Right lobe of liver (tissue), 4 donors: ENCODE data around the gene LAMC2.

Experiments used
- CTCF ChIP-seq, 4 donors: fragments of 200-600 bp in 3 of 4; fragments of 450-650 bp in 1 of 4; IDR thresholded peaks; one replicate each; pipeline versions ENCODE4 v1.5.1 to v1.8.0; 2016 to 2022; ENCODE audit warnings: antibody characterized with exemption in 4 of 4, mild to moderate bottlenecking in 2 of 4
- POLR2A ChIP-seq: fragments of 450-650 bp; IDR thresholded peaks from one replicate; pipeline ENCODE4 v1.6.1; 2017; ENCODE audit warnings: antibody characterized with exemption, mild to moderate bottlenecking
- donor health status: DM: no; HTN: no; CAD: no.
- donor health status: DM: no; HTN: no; CAD: no.
- donor health status: DM: no; HTN: yes; CAD: no.

GRCh38 chr1:183143576-183144315 is 42.3 kb upstream of the LAMC2 start:
- TF ChIP-seq CTCF (IDR thresholded peaks at IDR 0.05) (no peak), POLR2A (no peak)
